ENCODE results near the gene STARD9. TPM values are rescaled to one million over a fixed set of nuclear protein-coding genes. Genes with fewer than 3 reads are reported as not detected.

Gene STARD9
- polyA plus RNA-seq, 1 of the 3 experiments (the other 2 are of a cell fraction), result 2.1 TPM

DNA sequence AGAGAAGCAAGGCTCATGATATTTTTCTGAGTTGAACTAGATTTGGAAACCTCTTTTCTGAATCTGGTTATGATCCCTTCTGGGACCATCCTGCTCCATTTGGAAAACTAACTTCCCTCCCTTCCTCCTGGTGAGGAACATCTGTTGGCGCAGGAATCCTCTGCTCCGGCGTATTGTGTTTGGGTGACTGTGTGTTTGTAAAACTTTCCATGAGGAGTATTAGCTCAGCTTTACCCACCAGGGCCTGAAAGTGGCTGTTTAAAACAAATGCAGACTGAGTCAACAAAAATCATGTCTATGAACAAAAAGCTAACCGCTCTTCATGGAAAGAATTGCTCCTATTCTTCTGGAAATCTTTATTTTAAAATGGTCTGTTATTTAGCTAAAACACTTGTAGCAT is 17.7 kb downstream of the STARD9 start (continued):
- TF ChIP-seq, protein P1, sequence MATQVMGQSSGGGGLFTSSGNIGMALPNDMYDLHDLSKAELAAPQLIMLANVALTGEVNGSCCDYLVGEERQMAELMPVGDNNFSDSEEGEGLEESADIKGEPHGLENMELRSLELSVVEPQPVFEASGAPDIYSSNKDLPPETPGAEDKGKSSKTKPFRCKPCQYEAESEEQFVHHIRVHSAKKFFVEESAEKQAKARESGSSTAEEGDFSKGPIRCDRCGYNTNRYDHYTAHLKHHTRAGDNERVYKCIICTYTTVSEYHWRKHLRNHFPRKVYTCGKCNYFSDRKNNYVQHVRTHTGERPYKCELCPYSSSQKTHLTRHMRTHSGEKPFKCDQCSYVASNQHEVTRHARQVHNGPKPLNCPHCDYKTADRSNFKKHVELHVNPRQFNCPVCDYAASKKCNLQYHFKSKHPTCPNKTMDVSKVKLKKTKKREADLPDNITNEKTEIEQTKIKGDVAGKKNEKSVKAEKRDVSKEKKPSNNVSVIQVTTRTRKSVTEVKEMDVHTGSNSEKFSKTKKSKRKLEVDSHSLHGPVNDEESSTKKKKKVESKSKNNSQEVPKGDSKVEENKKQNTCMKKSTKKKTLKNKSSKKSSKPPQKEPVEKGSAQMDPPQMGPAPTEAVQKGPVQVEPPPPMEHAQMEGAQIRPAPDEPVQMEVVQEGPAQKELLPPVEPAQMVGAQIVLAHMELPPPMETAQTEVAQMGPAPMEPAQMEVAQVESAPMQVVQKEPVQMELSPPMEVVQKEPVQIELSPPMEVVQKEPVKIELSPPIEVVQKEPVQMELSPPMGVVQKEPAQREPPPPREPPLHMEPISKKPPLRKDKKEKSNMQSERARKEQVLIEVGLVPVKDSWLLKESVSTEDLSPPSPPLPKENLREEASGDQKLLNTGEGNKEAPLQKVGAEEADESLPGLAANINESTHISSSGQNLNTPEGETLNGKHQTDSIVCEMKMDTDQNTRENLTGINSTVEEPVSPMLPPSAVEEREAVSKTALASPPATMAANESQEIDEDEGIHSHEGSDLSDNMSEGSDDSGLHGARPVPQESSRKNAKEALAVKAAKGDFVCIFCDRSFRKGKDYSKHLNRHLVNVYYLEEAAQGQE (IDR thresholded peaks at IDR 0.05; ENCODE audit: low read depth, low read length), result no peak
- TF ChIP-seq CHD2 (IDR thresholded peaks at IDR 0.05; ENCODE audit: low read length, partially characterized antibody) (no peak), EZH2phosphoT487 (IDR thresholded peaks at IDR 0.05; ENCODE audit: borderline replicate concordance, low read depth) (no peak), RXRA (IDR thresholded peaks at IDR 0.05; ENCODE audit: borderline replicate concordance, low read depth) (no peak), GATA2 (CRISPR knock-in tag; IDR thresholded peaks at IDR 0.05) (no peak), MEF2A (IDR thresholded peaks at IDR 0.05; ENCODE audit: borderline replicate concordance, low read depth) (no peak), IRF3 (IDR thresholded peaks at IDR 0.05; ENCODE audit: low read depth, low read length) (no peak), TEAD4 (IDR thresholded peaks at IDR 0.05; ENCODE audit: borderline replicate concordance, insufficient read depth) (no peak), SMC3 (IDR thresholded peaks at IDR 0.05; ENCODE audit: low read depth, low read length) (no peak), FOXJ3 (CRISPR knock-in tag; IDR thresholded peaks at IDR 0.05) (no peak)
- TF ChIP-seq, protein P2, sequence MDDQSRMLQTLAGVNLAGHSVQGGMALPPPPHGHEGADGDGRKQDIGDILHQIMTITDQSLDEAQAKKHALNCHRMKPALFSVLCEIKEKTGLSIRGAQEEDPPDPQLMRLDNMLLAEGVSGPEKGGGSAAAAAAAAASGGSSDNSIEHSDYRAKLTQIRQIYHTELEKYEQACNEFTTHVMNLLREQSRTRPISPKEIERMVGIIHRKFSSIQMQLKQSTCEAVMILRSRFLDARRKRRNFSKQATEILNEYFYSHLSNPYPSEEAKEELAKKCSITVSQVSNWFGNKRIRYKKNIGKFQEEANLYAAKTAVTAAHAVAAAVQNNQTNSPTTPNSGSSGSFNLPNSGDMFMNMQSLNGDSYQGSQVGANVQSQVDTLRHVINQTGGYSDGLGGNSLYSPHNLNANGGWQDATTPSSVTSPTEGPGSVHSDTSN (IDR thresholded peaks at IDR 0.05), result no peak

- no peaks in the 10 kb centered on the region for H3K9me2 ChIP-seq
- H3K27me3 ChIP-seq (ENCODE audit: insufficient read depth), result no peaks in the 10 kb centered on the region
- H3F3A ChIP-seq (replicated peaks; ENCODE audit: insufficient read depth), result peaks cover 4% of the 10 kb centered on the region
- no peak for DNase-seq
- POLR2A ChIA-PET, result no interaction called here
- H3K4me3 ChIP-seq (ENCODE audit: low read depth in 2 of 2, low read length in 1 of 2), result no peak overlapping the region
- CTCF ChIA-PET, result no interaction called here
- no peaks in the 10 kb centered on the region for H4K20me1 ChIP-seq (ENCODE audit: insufficient read depth)
- H3K4me2 ChIP-seq, result no peak overlapping the region
- H2AFZ ChIP-seq (ENCODE audit: low read depth), result no peak overlapping the region
- H3K36me3 ChIP-seq (replicated peaks in 1 of 2; ENCODE audit: control insufficient read depth in 1 of 2, insufficient read depth in 2 of 2, low read length in 1 of 2), result no peaks in the 10 kb centered on the region
- H3K79me2 ChIP-seq (ENCODE audit: insufficient read depth), result no peaks in the 10 kb centered on the region
- H3K9me3 ChIP-seq, result no peaks in the 10 kb centered on the region
- no peak overlapping the region for H3K9ac ChIP-seq
- H3K4me1 ChIP-seq (ENCODE audit: control insufficient read depth in 1 of 2, insufficient read depth in 2 of 2, low read depth in 1 of 2, low read length in 1 of 2), result peaks cover 0 to 4% of the 10 kb centered on the region in 2 experiments; a peak in 1 of 4 replicates
- no peak overlapping the region for H3K27ac ChIP-seq (ENCODE audit: low read depth in 2 of 2, low read length in 1 of 2)
- WGBS (ENCODE audit: low lambda C conversion rate), result 86% methylated on average over 5 of the region's 5 CpGs
- TF ChIP-seq POLR2AphosphoS5 (IDR thresholded peaks at IDR 0.05; ENCODE audit: low read depth, low read length), result no peak
- TF ChIP-seq YY1 (IDR thresholded peaks at IDR 0.05; ENCODE audit: low read depth), result no peak
- no peak for TF ChIP-seq SMC3 (IDR thresholded peaks at IDR 0.05; ENCODE audit: low read depth, low read length)
- no peak for TF ChIP-seq RXRA (IDR thresholded peaks at IDR 0.05; ENCODE audit: borderline replicate concordance, low read depth)
- TF ChIP-seq, protein P2 (IDR thresholded peaks at IDR 0.05), result no peak
- TF ChIP-seq FOSL2 (IDR thresholded peaks at IDR 0.05; ENCODE audit: borderline replicate concordance, low read depth), result no peak
- no peak for TF ChIP-seq FOXJ3 (CRISPR knock-in tag; IDR thresholded peaks at IDR 0.05)
- no peak for TF ChIP-seq USF2 (IDR thresholded peaks at IDR 0.05; ENCODE audit: borderline replicate concordance, low read depth, low read length)
- no peak for TF ChIP-seq FOXM1 (IDR thresholded peaks at IDR 0.05; ENCODE audit: low read depth)
- no peak for TF ChIP-seq IRF3 (IDR thresholded peaks at IDR 0.05; ENCODE audit: low read depth, low read length)
- TF ChIP-seq MEF2A (IDR thresholded peaks at IDR 0.05; ENCODE audit: borderline replicate concordance, low read depth), result no peak
- no peak for TF ChIP-seq RFX5 (IDR thresholded peaks at IDR 0.05; ENCODE audit: low read length)
- TF ChIP-seq, protein P3, sequence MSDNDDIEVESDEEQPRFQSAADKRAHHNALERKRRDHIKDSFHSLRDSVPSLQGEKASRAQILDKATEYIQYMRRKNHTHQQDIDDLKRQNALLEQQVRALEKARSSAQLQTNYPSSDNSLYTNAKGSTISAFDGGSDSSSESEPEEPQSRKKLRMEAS (IDR thresholded peaks at IDR 0.05; ENCODE audit: low read depth), result no peak
- TF ChIP-seq CHD2 (IDR thresholded peaks at IDR 0.05; ENCODE audit: low read length, partially characterized antibody), result no peak
- TF ChIP-seq MXI1 (IDR thresholded peaks at IDR 0.05; ENCODE audit: low read depth, low read length), result no peak
- TF ChIP-seq ELF1 (IDR thresholded peaks at IDR 0.05), result no peak
Measured at GRCh38 chr15:42594095-42594494, 18.7 kb downstream of the STARD9 start.
